ENCODE results near the gene SMIM13.

Gene SMIM13

GRCh38 chr6:11093626-11094410 lies at the start of gene SMIM13:
Gene SMIM13, plus strand, starts transcription at chr6:11093834. Its CDS starts 480 bp downstream, at chr6:11094314.
- Mint-ChIP-seq H3K27me3 (no peaks in the 10 kb centered on the region), H3K9me3 (no peaks in the 10 kb centered on the region), H3K4me3 (peak within 1 kb of the TSS; percentile 98), H3K27ac (peak within 1 kb of the TSS; percentile 96), H3K4me1 (peaks cover 36% of the 10 kb centered on the region), H3K36me3 (peaks cover 3% of the 10 kb centered on the region)

- Mint-ChIP-seq H3K9me3 (no peaks in the 10 kb centered on the region), H3K36me3 (no peaks in the 10 kb centered on the region), H3K27me3 (peaks cover 54% of the 10 kb centered on the region), H3K4me1 (peaks cover 8% of the 10 kb centered on the region), H3K4me3 (peak within 1 kb of the TSS; percentile 81), H3K27ac (no peak within 1 kb of the TSS)
Observed at GRCh38 chr6:11043961-11044711, 49.5 kb upstream of the SMIM13 start, which contains the start of gene ELOVL2. Gene ELOVL2, minus strand, starts transcription at chr6:11044305. Its CDS starts 75 bp downstream, at chr6:11044230.

GRCh38 chr6:11044712-11045167 lies 48.9 kb upstream of the SMIM13 start:
- Mint-ChIP-seq H3K27me3 (peaks cover 53% of the 10 kb centered on the region), H3K4me1 (peaks cover 8% of the 10 kb centered on the region), H3K4me3 (peak overlapping the region; percentile 81)

GRCh38 chr6:11050731-11051130 lies 42.9 kb upstream of the SMIM13 start:
- no peaks in the 10 kb centered on the region for H3K4me1 Mint-ChIP-seq
- peaks cover 32% of the 10 kb centered on the region for H3K27me3 Mint-ChIP-seq
- H3K4me3 Mint-ChIP-seq, result no peak overlapping the region
- no peaks in the 10 kb centered on the region for H3K9me3 Mint-ChIP-seq
- H3K27ac Mint-ChIP-seq, result no peak overlapping the region
- no peaks in the 10 kb centered on the region for H3K36me3 Mint-ChIP-seq

More at GRCh38 chr6:11044712-11045167, 48.9 kb upstream of the SMIM13 start:
- no peaks in the 10 kb centered on the region for H3K36me3 Mint-ChIP-seq
- H3K9me3 Mint-ChIP-seq, result no peaks in the 10 kb centered on the region
- H3K27ac Mint-ChIP-seq, result no peak overlapping the region

GRCh38 chr6:11053307-11053706 lies 40.3 kb upstream of the SMIM13 start:
- peaks cover 14% of the 10 kb centered on the region for H3K27me3 Mint-ChIP-seq
- H3K9me3 Mint-ChIP-seq, result no peaks in the 10 kb centered on the region
- H3K4me1 Mint-ChIP-seq, result no peaks in the 10 kb centered on the region
- H3K4me3 Mint-ChIP-seq, result no peak overlapping the region
- H3K36me3 Mint-ChIP-seq, result no peaks in the 10 kb centered on the region
- H3K27ac Mint-ChIP-seq, result no peak overlapping the region

- H3K4me1 Mint-ChIP-seq, result no peaks in the 10 kb centered on the region
- no peak overlapping the region for H3K4me3 Mint-ChIP-seq
- H3K27ac Mint-ChIP-seq, result no peak overlapping the region
- no peaks in the 10 kb centered on the region for H3K9me3 Mint-ChIP-seq
- H3K36me3 Mint-ChIP-seq, result no peaks in the 10 kb centered on the region
- peaks cover 9% of the 10 kb centered on the region for H3K27me3 Mint-ChIP-seq
Observed at GRCh38 chr6:11054722-11055121, 38.9 kb upstream of the SMIM13 start.

GRCh38 chr6:11055127-11055627 lies 38.5 kb upstream of the SMIM13 start:
- H3K27me3 Mint-ChIP-seq, result peaks cover 7% of the 10 kb centered on the region
- no peak overlapping the region for H3K27ac Mint-ChIP-seq
- H3K9me3 Mint-ChIP-seq, result no peaks in the 10 kb centered on the region
- no peaks in the 10 kb centered on the region for H3K4me1 Mint-ChIP-seq
- H3K36me3 Mint-ChIP-seq, result no peaks in the 10 kb centered on the region
- H3K4me3 Mint-ChIP-seq, result no peak overlapping the region

- Mint-ChIP-seq H3K36me3 (no peaks in the 10 kb centered on the region), H3K27ac (no peak overlapping the region), H3K9me3 (no peaks in the 10 kb centered on the region), H3K4me3 (no peak overlapping the region), H3K27me3 (peaks cover 6% of the 10 kb centered on the region), H3K4me1 (no peaks in the 10 kb centered on the region)
Observed at GRCh38 chr6:11056871-11057270, 36.8 kb upstream of the SMIM13 start.

GRCh38 chr6:11058406-11058805 lies 35.2 kb upstream of the SMIM13 start:
- H3K9me3 Mint-ChIP-seq, result no peaks in the 10 kb centered on the region
- peaks cover 6% of the 10 kb centered on the region for H3K27me3 Mint-ChIP-seq
- H3K27ac Mint-ChIP-seq, result no peak overlapping the region
- no peaks in the 10 kb centered on the region for H3K4me1 Mint-ChIP-seq
- no peak overlapping the region for H3K4me3 Mint-ChIP-seq
- no peaks in the 10 kb centered on the region for H3K36me3 Mint-ChIP-seq

GRCh38 chr6:11062083-11062482 lies 31.6 kb upstream of the SMIM13 start:
- Mint-ChIP-seq H3K27me3 (peaks cover 4% of the 10 kb centered on the region), H3K4me1 (no peaks in the 10 kb centered on the region), H3K9me3 (no peaks in the 10 kb centered on the region), H3K36me3 (no peaks in the 10 kb centered on the region), H3K27ac (no peak overlapping the region), H3K4me3 (no peak overlapping the region)

GRCh38 chr6:11062715-11063114 lies 30.9 kb upstream of the SMIM13 start:
- no peaks in the 10 kb centered on the region for H3K9me3 Mint-ChIP-seq
- peaks cover 4% of the 10 kb centered on the region for H3K27me3 Mint-ChIP-seq
- H3K4me3 Mint-ChIP-seq, result no peak overlapping the region
- no peaks in the 10 kb centered on the region for H3K36me3 Mint-ChIP-seq
- H3K27ac Mint-ChIP-seq, result no peak overlapping the region
- no peaks in the 10 kb centered on the region for H3K4me1 Mint-ChIP-seq

GRCh38 chr6:11064836-11065235 lies 28.8 kb upstream of the SMIM13 start:
- Mint-ChIP-seq H3K9me3 (no peaks in the 10 kb centered on the region), H3K36me3 (no peaks in the 10 kb centered on the region), H3K27me3 (peaks cover 4% of the 10 kb centered on the region), H3K4me3 (no peak overlapping the region), H3K4me1 (no peaks in the 10 kb centered on the region), H3K27ac (no peak overlapping the region)

GRCh38 chr6:11065436-11066202 lies 28.0 kb upstream of the SMIM13 start:
- H3K36me3 Mint-ChIP-seq, result no peaks in the 10 kb centered on the region
- H3K27ac Mint-ChIP-seq, result no peak overlapping the region
- H3K9me3 Mint-ChIP-seq, result no peaks in the 10 kb centered on the region
- no peak overlapping the region for H3K4me3 Mint-ChIP-seq
- H3K27me3 Mint-ChIP-seq, result peaks cover 2% of the 10 kb centered on the region
- H3K4me1 Mint-ChIP-seq, result no peaks in the 10 kb centered on the region

- Mint-ChIP-seq H3K9me3 (no peaks in the 10 kb centered on the region), H3K4me3 (no peak overlapping the region), H3K36me3 (no peaks in the 10 kb centered on the region), H3K27me3 (no peaks in the 10 kb centered on the region), H3K27ac (no peak overlapping the region), H3K4me1 (no peaks in the 10 kb centered on the region)
Observed at GRCh38 chr6:11066505-11067347, 26.9 kb upstream of the SMIM13 start.

- Mint-ChIP-seq H3K36me3 (no peaks in the 10 kb centered on the region), H3K27ac (no peak overlapping the region), H3K4me1 (no peaks in the 10 kb centered on the region), H3K4me3 (no peak overlapping the region), H3K27me3 (no peaks in the 10 kb centered on the region), H3K9me3 (no peaks in the 10 kb centered on the region)
Observed at GRCh38 chr6:11067348-11067747, 26.3 kb upstream of the SMIM13 start.

Measured in activated naive CD4-positive, alpha-beta T cell treated with anti-CD3 and anti-CD28 coated beads, Interleukin-2, amount 50 U/mL, for 24 hours (primary cell).